ENCODE data around the gene ANKS6.
"Not testable (repeated sequence)": the region's sequence is repeated elsewhere in the genome, so short reads cannot be mapped to it uniquely, and the experiment has no call there.

ANKS6 gene

GRCh38 chr9:98692392-98692791, 104.0 kb downstream of the ANKS6 start:
- no peak for DNase-seq (ENCODE audit: low read depth)
- no peak overlapping the region for H3K4me3 ChIP-seq (replicated peaks; ENCODE audit: low read depth, low read length)
- TF ChIP-seq CTCF (IDR thresholded peaks at IDR 0.05; ENCODE audit: low read length, missing control alignments) = no peak

GRCh38 chr9:98691890-98692289, 104.5 kb downstream of the ANKS6 start:
- no peak for DNase-seq (ENCODE audit: low read depth)
- no peak for TF ChIP-seq CTCF (IDR thresholded peaks at IDR 0.05; ENCODE audit: low read length, missing control alignments)
- no peak overlapping the region for H3K4me3 ChIP-seq (replicated peaks; ENCODE audit: low read depth, low read length)

- no peak for DNase-seq (ENCODE audit: low read depth)
- TF ChIP-seq CTCF (IDR thresholded peaks at IDR 0.05; ENCODE audit: low read length, missing control alignments) = no peak
- no peak overlapping the region for H3K4me3 ChIP-seq (replicated peaks; ENCODE audit: low read depth, low read length)
Measured at GRCh38 chr9:98690686-98691085, 105.7 kb downstream of the ANKS6 start.

GRCh38 chr9:98688710-98689495, 107.5 kb downstream of the ANKS6 start:
- no peak for DNase-seq (ENCODE audit: low read depth)
- TF ChIP-seq CTCF (IDR thresholded peaks at IDR 0.05; ENCODE audit: low read length, missing control alignments) = no peak

GRCh38 chr9:98687911-98688310, 108.4 kb downstream of the ANKS6 start:
- no peak overlapping the region for H3K4me3 ChIP-seq (replicated peaks; ENCODE audit: low read depth, low read length)
- no peak for DNase-seq (ENCODE audit: low read depth)
- TF ChIP-seq CTCF (IDR thresholded peaks at IDR 0.05; ENCODE audit: low read length, missing control alignments) = no peak

More at GRCh38 chr9:98688710-98689495, 107.5 kb downstream of the ANKS6 start:
- H3K4me3 ChIP-seq (replicated peaks; ENCODE audit: low read depth, low read length) = no peak overlapping the region

- no peak for TF ChIP-seq CTCF (IDR thresholded peaks at IDR 0.05; ENCODE audit: low read length, missing control alignments)
- no peak overlapping the region for H3K4me3 ChIP-seq (replicated peaks; ENCODE audit: low read depth, low read length)
- DNase-seq (ENCODE audit: low read depth) = no peak
Measured at GRCh38 chr9:98686961-98687855, 109.1 kb downstream of the ANKS6 start.

- not testable (repeated sequence) for H3K4me3 ChIP-seq (replicated peaks; ENCODE audit: low read depth, low read length); DNase-seq (ENCODE audit: low read depth)
Measured at GRCh38 chr9:98684816-98685215, 111.5 kb downstream of the ANKS6 start.

All from fibroblast of pulmonary artery (primary cell).